DND-41 (cell line): Measurements from ENCODE around the gene UGP2.

Experiments used
- ATAC-seq: fragments of 200-7000 bp; cut with Tn5 transposase; 3 replicates; pipeline ENCODE4 v1.9.1; 2021; ENCODE audit warnings: low read depth; ENCODE audit not compliant: insufficient read depth
- DNase-seq: peaks from one replicate; pipeline ENCODE4 v3.0.0-alpha.2; 2020
- H2AFZ ChIP-seq: 2 replicates; pipeline ENCODE4 v1.6.0; 2012; ENCODE audit warnings: low read depth, low read length
- H3K27ac ChIP-seq: 2 replicates; pipeline ENCODE4 v1.5.1; 2012; ENCODE audit warnings: low read length, inconsistent platforms
- H3K27me3 ChIP-seq: fragments of 200-600 bp; sonication (generic); 2 replicates; pipeline ENCODE4 v1.6.0; 2012; ENCODE audit warnings: low read length, mild to moderate bottlenecking, inconsistent platforms; ENCODE audit not compliant: insufficient read depth, poor library complexity
- H3K36me3 ChIP-seq: 2 replicates; pipeline ENCODE4 v1.5.1; 2012; ENCODE audit warnings: low read length, inconsistent platforms; ENCODE audit not compliant: insufficient read depth
- H3K4me1 ChIP-seq: 2 replicates; pipeline ENCODE4 v1.5.1; 2012; ENCODE audit warnings: mild to moderate bottlenecking, low read length; ENCODE audit not compliant: insufficient read depth
- H3K4me2 ChIP-seq: 2 replicates; pipeline ENCODE4 v1.6.0; 2012; ENCODE audit warnings: mild to moderate bottlenecking, moderate library complexity, low read length, inconsistent platforms; ENCODE audit not compliant: insufficient read depth
- H3K4me3 ChIP-seq, 2 experiments: fragments of 200-600 bp in 1 of 2; shearing (Covaris generic) in 1 of 2; 2 replicates each; pipeline ENCODE4 v1.5.1; 2012 to 2016; ENCODE audit warnings: inconsistent platforms in 2 of 2, low read length in 2 of 2, mild to moderate bottlenecking in 2 of 2, low read depth in 1 of 2, moderate library complexity in 1 of 2
- H3K79me2 ChIP-seq: 2 replicates; pipeline ENCODE4 v1.6.0; 2012; ENCODE audit warnings: low read length, inconsistent platforms; ENCODE audit not compliant: insufficient read depth
- H3K9ac ChIP-seq: 2 replicates; pipeline ENCODE4 v1.6.0; 2012; ENCODE audit warnings: low read depth, mild to moderate bottlenecking, inconsistent platforms, low read length, moderate library complexity
- H3K9me3 ChIP-seq: 2 replicates; pipeline ENCODE4 v1.5.1; 2012; ENCODE audit warnings: low read length, moderate library complexity, mild to moderate bottlenecking, inconsistent platforms; ENCODE audit not compliant: insufficient read depth, severe bottlenecking
- H4K20me1 ChIP-seq: 2 replicates; pipeline ENCODE4 v1.6.0; 2012; ENCODE audit warnings: low read length; ENCODE audit not compliant: insufficient read depth
- CTCF ChIP-seq: IDR thresholded peaks from 2 replicates; pipeline ENCODE4 v1.5.1; 2012; ENCODE audit warnings: borderline replicate concordance, low read length, moderate library complexity, mild to moderate bottlenecking; ENCODE audit not compliant: poor library complexity, severe bottlenecking; ENCODE audit errors: extremely low read depth
- EZH2 ChIP-seq: IDR thresholded peaks from 3 replicates; pipeline ENCODE4 v1.6.1; 2012; ENCODE audit warnings: borderline replicate concordance, low read depth, mild to moderate bottlenecking, moderate library complexity, low read length, inconsistent platforms; ENCODE audit not compliant: severe bottlenecking

Gene UGP2

DNA sequence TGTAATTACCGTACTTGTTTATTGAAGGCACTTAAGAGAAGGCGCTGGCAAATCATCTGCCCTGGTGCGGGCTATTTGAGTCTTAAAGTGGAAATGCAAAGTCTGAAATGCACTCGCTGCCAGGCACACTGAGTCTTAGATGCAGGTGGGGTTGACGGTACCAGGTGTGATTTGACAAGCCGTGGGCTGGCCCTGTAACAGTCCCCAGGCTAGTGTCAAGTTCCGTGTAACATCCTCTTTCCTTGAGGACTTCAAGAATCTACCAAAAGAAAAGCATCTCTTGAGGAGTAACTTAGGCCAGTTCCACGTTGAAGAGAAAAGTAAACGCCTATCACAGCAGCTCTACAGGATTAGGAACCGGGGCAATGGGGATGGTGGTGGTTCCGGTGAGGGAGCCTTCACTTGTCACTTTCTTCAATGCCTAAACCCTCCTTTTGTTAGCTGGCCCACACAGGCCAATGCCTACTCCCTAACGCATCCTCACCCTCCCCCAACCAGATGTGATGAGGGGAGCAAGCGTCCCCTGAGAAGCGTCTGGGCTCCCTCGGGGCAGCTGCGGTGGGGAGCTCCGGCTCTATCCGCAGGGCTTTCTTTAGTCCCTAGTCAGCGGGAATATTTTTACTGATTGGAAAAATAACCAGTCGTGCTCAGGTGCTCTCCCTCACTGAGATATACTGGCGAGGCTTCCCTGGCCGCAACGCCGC is 1.5 kb upstream of the UGP2 start:
- TF ChIP-seq EZH2 (no peak), CTCF (no peak)
- peak overlapping the region; percentile 39 to 64 for H3K4me3 ChIP-seq
- H3K4me2 ChIP-seq: peak overlapping the region; percentile 69
- H3K4me1 ChIP-seq: peaks cover 34% of the 10 kb centered on the region
- peak overlapping the region; percentile 67 for H2AFZ ChIP-seq
- H3K9me3 ChIP-seq: no peaks in the 10 kb centered on the region
- H3K27ac ChIP-seq: peak overlapping the region; percentile 90
- peak overlapping the region; percentile 98 for H3K9ac ChIP-seq
- H3K36me3 ChIP-seq: peaks cover 15% of the 10 kb centered on the region
- no peaks in the 10 kb centered on the region for H3K27me3 ChIP-seq
- DNase-seq (no peak), ATAC-seq (peak; percentile 41)
- H3K79me2 ChIP-seq: peaks cover 53% of the 10 kb centered on the region
- H4K20me1 ChIP-seq: peaks cover 17% of the 10 kb centered on the region

GRCh38 chr2:63840785-63841253 is 877 bp upstream of the UGP2 start:
- peak overlapping the region; percentile 90 for H3K27ac ChIP-seq
- DNase-seq: peak; percentile 99
- H2AFZ ChIP-seq: peak overlapping the region; percentile 67

DNA sequence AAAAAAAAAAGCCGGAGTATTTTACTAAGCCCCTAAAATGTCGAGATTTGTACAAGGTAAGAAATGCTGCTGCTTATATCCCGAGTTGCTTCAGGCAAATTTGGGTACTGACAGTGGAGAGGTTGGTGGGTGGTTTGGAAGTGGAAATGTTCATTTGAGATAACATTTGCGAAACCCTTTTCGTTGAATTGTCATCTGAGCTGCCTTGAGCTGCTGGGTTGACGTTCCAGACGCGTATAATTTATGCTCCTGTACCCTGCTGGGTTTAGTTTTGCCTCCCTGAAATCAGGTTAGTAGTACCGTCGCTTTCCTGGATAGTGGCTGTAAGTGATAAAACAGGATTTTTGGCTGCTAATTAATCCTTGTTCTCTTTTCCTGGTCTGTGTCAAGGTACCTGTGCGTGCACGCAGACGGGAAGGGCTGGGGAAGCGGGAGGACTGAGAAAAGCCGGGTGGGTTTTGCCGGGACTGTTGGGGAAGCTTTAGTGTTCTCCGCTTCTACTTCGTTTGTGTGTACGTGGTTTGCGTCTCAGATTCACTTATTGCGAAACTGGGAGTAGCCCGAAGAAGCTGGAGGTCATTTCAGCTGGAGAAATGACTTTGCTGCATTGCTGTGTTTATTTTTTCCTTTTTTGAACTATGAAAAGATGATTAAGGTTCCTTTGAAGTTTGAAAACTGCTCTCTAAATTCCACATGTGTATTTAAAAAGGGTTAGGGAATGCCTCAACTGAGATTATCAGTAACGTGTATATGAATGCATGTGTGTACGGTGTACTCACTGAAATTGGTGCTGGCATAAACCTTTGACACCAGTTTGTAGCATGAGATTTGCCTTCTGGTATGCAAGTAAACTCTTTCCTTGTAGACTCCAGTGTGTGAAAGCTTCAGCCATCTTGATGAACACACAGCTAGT is 709 bp downstream of the UGP2 start:
- peaks cover 56% of the 10 kb centered on the region for H3K4me1 ChIP-seq
- DNase-seq: peak; percentile 38
- no peaks in the 10 kb centered on the region for H3K9me3 ChIP-seq
- H3K27me3 ChIP-seq: no peaks in the 10 kb centered on the region
- H3K4me2 ChIP-seq: peak overlapping the region; percentile 69
- peak overlapping the region; percentile 39 to 64 for H3K4me3 ChIP-seq
- H4K20me1 ChIP-seq: peaks cover 24% of the 10 kb centered on the region
- peaks cover 74% of the 10 kb centered on the region for H3K79me2 ChIP-seq
- TF ChIP-seq CTCF (no peak), EZH2 (no peak)
- ATAC-seq: no peak
- H3K9ac ChIP-seq: peak overlapping the region; percentile 98
- H2AFZ ChIP-seq: no peak overlapping the region
- H3K36me3 ChIP-seq: peaks cover 27% of the 10 kb centered on the region
- peak overlapping the region; percentile 90 for H3K27ac ChIP-seq

More at GRCh38 chr2:63840785-63841253, 877 bp upstream of the UGP2 start:
- H4K20me1 ChIP-seq: peaks cover 21% of the 10 kb centered on the region
- H3K4me3 ChIP-seq: peak overlapping the region; percentile 39 to 64
- H3K79me2 ChIP-seq: peaks cover 58% of the 10 kb centered on the region
- peak; percentile 81 for ATAC-seq
- H3K9me3 ChIP-seq: no peaks in the 10 kb centered on the region
- peak overlapping the region; percentile 98 for H3K9ac ChIP-seq
- H3K4me2 ChIP-seq: peak overlapping the region; percentile 69
- TF ChIP-seq EZH2 (no peak), CTCF (no peak)
- no peaks in the 10 kb centered on the region for H3K27me3 ChIP-seq
- peaks cover 20% of the 10 kb centered on the region for H3K36me3 ChIP-seq
- peaks cover 40% of the 10 kb centered on the region for H3K4me1 ChIP-seq
